NCI-H2227 (cell line): Measurements from ENCODE around the gene SNAI1.
"Not testable (repeated sequence)": the region's sequence is repeated elsewhere in the genome, so short reads cannot be mapped to it uniquely, and the experiment has no call there.

Experiments
- DNase-seq: peaks from one replicate; lab custom pipeline; 2025; ENCODE audit not compliant: unreplicated experiment; lab: John Stamatoyannopoulos, UW

The SNAI1 gene

DNA sequence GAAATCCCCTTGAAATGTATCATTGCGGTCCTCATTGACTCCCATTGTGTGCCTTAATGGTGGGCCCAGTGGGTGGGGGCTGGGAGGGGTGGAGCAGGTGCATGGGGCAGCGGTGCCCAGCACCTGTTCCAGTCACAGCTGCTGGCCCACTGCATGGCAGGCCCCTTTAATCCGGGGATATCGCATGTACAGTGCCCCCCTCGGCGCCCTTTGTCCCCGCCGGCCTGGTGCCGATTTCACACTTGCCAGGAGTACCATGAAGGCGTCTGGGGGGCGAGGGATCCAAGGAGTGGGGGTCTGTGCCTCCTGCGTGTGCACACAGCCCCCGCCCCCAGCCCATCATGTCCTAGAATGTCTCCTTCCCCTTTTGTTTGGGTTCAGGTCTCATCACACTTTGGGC lies 2.8 kb downstream of the SNAI1 start:
- DNase-seq: no peak

DNA sequence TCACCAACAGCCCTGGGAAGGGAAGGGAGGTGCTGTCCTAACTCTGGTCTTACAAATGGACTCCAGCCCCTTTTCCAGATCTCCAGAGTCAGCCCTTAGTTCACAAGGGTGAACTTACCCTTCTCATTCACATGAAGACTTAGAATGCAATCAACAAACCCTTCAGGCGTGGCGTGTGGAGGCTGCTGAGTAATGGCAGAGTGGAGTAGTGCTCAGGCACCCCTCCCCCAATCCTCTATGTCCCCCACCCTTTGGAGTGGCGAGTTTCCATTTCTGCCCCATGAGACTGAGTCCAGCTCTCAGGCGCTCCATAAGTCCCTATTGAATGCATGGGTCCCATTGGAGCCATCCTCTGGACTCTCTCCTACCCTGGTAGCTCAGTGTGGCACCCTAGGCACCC lies 3.3 kb downstream of the SNAI1 start:
- DNase-seq: no peak

DNA sequence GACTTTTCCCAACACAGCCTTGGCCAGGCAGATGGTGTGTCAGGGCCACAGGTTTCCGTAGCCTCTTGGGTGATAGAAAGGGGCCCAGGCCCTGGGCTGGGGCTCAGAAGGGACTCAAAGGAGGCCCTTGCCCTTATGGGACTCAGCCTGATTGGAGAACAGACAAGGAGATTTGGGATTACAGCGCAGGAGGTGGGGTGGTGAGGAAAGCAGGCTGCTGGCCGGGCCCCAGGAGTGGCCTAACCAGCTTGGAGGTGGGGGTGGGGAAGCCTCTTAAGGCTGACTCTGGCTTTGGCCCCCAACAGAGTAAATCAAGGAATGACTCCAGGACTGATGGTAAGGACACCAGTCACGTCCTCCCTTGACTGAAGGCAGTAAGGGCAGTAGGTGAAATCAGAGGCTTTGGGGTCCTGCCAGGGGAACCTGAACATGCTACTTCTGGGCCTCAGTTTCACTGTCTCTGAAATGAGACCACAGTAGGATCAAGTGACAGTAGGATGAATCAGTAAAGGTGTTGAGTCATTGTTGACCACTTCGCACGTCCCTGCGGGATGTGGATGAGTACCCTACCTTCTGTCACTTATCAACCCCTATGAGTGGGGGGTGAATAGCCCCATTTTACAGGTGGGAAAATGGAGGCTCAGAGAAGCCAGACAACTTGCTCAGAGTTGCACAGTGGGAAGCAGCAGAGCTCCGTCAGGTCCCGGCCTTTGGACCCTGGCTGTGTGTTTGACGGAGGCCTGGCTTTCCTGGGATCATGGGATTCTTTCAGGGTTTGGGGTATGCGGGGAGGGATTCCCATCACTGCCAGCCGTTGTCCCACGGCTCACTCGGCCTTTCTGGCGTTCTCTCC lies 4.5 kb downstream of the SNAI1 start:
- DNase-seq: no peak

DNA sequence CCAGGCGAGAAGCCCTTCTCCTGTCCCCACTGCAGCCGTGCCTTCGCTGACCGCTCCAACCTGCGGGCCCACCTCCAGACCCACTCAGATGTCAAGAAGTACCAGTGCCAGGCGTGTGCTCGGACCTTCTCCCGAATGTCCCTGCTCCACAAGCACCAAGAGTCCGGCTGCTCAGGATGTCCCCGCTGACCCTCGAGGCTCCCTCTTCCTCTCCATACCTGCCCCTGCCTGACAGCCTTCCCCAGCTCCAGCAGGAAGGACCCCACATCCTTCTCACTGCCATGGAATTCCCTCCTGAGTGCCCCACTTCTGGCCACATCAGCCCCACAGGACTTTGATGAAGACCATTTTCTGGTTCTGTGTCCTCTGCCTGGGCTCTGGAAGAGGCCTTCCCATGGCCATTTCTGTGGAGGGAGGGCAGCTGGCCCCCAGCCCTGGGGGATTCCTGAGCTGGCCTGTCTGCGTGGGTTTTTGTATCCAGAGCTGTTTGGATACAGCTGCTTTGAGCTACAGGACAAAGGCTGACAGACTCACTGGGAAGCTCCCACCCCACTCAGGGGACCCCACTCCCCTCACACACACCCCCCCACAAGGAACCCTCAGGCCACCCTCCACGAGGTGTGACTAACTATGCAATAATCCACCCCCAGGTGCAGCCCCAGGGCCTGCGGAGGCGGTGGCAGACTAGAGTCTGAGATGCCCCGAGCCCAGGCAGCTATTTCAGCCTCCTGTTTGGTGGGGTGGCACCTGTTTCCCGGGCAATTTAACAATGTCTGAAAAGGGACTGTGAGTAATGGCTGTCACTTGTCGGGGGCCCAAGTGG lies 5.3 kb downstream of the SNAI1 start:
- no peak for DNase-seq

DNA sequence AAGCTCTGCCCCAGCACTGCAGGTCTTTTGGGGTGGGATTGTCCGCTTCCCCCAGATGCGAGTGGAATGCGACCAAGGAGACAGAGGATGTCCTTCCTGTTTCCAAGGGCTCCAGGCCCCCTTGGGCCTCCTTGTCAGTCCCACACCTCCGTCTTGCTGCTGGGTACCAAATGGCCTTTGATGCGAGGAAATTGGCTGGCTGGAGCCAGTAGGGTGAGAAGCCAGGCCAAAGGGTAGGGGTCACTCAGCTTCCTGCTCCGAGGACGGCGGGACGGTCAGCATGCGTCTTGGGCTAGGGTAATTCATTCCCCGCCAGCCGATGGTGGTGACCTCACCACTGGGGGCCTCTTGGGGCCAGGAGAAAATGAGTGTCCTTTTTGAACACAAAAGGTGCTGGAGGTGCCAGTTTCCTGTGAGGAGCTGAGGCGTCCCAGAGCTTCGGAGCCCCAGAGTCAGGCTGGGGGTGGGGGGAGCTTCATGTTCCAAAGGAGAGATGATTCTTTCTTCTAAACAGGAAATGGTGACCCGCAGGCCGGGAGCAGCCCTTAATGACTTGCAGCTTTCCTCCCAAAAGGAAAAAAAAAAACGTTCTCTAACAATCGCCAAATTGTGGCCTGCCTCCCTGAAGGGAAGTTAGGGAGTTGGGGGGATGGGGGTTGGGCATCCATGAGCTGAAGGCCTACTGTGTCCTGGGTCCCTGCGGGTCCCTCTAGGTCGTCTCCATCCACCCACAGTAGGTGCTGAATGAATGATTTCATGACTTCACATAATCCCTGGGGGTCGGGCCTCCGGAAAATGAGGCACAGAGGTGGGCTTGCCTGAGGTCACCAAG lies 6.7 kb downstream of the SNAI1 start:
- DNase-seq: no peak

DNA sequence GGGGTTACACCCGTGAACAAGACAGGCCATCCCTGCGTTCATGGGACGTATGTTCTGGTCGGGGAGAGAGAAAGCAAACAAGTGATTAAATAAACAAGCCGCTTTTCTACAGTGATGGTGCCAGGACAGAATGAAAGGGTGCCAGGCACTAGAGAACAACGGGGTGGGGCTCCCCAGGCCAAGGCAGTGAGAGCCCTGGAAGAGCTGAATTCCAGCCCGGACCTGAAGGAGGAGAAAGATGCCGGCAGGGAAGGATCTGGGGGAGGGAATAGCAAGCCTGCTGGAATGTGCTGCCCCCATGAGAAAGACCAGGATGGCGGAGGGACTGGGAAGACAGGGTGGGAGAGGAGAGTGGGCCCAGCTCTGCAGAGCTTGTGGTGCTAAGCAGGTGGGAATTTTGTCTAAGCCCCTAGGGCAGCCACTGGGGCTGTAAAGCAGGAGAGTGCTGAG lies 7.5 kb downstream of the SNAI1 start:
- DNase-seq: no peak

DNA sequence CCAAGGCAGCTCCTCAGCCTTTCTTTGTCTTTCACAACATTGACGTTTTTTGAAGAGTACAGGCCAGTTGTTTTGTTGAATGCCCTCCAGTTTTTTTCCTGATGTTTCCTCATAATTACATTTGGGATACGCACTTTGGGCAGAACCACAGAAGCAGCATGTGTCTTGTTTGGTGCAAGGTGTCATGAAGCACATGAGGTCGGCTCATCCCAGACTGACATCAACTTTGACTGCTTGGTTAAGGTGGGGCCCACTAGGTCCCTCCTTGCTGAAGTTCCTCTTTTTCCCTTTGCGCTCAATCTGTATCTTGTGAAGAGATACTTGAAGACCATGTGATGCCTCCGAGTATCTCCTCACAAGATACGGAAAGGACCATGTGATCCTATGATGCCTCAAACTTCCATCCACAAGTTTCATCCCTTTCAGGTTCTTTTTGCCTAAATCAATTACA lies 10.5 kb downstream of the SNAI1 start:
- DNase-seq: no peak

DNA sequence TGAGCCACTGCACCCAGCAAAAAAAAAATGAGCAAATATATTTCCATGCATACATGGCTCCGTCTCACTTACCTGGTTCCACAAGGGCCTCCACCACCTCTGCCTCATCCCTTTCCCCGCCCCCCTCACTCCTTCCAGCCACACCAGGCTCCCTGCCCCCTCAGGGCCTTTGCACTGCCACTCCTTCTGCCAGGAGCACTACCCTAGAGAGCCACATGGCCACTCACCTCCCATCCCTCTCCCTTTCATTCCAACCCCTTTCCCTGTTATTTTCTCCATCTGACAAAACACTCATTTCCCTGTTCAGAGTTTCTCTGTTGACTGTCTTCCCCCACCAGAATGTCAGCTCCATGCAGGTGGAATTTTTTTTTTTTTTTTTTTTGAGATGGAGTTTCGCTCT lies 12.8 kb downstream of the SNAI1 start:
- DNase-seq: no peak

DNA sequence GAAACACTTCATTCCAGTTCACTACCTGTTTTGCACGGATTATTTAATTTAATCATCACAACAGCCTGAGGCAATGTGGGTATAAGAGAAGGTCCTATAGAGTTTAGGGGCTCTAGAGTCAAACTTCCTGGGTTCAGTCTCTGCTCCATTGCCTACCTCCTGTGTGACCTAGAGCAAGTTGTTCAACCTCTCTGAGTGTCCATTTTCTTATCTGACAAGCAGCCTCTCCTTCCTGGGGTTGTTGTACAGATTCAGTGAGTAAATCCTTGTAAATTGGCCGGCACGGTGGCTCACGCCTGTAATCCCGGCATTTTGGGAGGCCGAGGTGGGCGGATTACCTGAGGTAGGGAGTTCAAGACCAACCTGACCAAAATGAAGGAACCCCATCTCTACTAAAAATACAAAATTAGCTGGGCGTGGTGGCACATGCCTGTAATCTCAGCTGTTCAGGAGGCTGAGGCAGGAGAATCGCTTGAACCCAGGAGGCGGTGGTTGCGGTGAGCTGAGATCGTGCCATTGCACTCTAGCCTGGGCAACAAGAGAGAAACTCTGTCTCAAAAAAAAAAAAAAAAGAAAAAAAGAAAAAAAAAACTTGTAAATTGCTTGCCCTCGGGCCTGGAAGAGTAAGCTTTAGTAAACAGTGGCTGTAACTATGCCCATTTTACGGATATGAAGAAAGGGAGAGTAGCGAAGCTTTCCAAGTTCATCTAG lies 15.9 kb downstream of the SNAI1 start:
- DNase-seq: not testable (repeated sequence)

DNA sequence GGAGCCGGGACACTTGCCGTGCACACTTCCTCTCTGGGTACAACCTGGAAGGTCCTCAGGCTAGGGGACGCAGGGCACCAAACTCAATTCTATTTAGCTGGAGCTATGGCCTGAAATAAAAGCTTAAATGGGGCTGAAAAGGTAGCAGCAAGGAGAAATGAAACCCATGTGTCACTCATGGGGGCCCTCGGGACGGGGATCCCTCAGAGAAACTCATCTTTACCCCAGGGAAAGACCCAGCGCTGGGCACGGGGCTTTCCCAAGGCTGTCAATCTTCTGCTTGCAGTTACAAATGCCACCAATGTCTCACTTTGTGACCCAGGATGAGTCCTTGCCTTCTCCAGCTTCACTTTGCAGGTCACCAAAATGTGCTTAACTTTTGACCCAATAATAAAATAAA lies 16.5 kb downstream of the SNAI1 start:
- no peak for DNase-seq

DNA sequence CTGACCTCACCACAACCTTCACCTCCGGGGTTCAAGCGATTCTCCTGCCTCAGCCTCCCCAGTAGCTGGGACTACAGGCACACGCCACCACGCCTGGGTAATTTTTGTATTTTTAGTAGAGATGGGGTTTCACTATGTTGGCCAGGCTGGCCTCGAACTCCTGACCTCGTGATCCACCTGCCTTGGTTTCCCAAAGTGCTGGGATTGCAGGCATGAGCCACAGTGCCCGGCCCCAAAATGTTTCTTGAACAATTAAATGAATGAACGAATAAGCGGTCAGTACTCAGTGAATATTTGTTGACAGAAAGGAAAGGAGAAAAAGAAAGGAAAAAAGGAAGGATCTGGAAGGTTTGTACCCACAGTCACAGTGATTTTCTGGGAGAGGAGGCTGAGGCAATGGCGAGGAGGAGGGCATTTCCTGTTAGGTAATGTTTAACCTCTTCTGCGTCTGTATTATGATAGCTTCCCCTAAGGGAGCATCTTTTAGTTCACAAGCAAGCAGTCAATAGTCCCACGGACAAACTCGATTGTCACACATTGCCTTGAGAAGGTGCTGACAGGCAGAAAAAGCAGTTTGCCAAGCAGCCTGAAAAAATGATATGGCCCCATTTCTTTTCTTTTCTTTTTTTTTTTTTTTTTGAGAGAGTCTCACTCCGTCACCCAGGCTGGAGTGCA lies 17.9 kb downstream of the SNAI1 start:
- DNase-seq: not testable (repeated sequence)

DNA sequence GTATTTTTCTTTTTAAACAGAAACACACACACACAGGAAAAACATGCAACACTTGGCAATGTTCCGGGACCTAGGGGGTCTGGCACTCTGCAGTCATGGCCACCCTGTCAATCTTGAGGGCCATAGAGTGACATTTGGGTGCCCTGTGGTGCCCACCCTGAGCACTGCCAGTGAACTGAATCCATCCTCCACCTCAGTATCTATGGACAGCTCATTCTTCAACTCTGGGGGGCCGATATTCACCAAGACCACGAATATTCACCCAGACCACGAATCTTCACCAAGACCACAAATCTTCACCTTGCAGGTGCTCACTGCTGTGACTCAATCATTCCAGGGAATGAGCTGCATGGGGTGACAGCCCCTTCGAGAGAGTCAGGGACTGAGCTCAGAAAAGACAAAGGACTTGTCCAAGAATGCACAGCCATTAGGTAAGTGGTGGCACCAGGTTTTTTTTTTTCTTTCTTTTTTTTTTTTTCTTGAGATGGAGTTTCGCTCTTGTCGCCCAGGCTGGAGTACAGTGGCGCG lies 19.1 kb downstream of the SNAI1 start:
- no peak for DNase-seq

DNA sequence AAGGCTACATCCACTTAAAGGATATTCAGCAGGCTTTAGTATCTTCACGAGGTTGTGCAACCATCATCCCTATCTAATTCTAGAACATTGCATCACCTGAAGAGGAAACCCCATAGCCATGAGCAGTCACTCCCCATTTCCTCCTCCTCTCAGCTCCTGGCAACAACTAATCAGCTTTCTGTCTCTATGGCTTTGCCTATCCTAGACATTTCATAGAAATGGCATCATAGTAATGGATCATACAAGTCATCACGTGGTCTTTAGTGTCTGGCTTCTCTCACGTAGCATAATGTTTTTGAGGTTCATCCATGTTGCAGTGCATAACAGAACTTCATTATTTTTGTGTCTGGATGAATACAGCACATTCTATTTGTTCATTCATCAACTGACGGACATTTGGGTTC lies 20.5 kb downstream of the SNAI1 start:
- no peak for DNase-seq

DNA sequence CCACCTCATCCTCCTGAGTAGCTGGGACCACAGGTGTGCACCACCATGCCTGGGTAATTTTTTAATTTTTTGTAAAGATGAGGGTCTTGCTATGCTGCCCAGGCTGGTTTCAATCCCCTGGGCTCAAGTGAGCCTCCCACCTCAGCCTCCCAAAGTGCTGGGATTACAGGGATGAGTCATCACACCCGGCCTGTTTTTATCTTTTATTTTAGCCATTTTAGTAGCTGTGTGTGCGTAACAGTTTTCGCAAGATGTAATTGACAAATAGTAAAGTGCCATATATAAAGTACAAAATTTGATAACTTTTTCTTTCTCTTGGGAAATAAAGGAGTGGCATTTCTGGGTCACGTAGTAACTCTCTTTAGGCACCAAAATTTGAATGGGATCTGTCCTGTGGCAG lies 21.4 kb downstream of the SNAI1 start:
- no peak for DNase-seq

DNA sequence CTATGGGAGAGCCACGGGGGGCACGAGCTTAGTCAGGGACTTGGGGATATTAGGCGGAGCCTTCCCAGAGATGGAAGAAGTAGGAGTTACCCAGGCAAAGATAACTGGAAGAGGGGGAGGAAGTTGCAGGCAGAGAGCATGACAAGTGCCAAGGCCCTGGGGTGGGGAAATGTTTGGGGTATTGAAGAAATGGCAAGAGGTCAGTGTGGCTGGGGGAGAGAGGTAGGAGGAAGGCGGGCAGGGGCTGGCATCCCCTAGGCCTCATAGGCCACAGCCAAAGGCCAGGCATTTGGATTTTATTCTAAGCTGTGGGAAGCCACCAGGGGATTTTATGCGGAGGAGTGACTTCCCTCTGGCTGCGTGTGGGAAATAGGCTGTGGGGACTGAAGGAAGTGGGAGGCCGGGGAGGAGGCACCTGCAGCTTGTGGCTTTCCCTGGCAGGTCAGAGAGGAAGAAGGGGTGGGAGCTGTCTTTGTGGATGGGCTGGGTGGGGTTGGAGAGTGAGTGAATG lies 22.7 kb downstream of the SNAI1 start:
- no peak for DNase-seq

DNA sequence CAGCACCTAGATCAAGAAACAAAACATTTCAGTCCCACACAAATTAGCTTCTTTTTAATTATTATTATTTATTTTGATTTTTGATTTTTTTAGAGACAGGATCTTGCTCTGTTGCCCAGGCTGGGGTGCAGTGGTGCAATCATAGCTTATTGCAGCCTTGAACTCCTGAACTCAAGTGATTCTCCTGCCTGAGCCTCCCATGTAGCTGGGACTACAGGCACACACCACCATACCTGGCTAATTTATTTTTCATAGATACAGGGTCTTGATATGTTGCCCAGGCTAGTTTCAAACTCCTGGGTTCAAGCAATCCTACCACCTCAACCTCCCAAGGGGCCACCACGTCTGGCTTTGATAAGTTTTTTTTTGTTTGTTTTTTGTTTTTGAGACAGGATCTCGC lies 24.6 kb downstream of the SNAI1 start:
- DNase-seq: no peak

DNA sequence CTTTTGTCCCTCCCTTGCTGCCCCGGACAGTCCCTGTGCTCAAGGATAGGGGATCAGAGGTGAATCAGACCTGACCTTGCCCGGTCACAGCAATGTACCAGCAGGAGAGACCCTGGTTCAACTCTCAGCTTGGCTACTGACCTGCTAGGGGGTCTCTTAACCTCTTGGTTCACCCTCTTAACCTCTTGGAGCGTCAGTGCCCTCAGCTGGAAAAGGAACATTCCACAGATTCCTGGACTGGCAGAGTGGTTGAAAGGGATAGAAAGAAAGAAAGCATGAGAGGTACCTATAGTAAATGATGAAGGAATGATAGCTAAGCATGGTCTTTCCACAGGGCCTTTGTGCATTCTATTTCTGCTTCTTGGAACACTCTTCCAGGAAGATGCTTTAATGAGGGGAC lies 25.2 kb downstream of the SNAI1 start:
- no peak for DNase-seq

DNA sequence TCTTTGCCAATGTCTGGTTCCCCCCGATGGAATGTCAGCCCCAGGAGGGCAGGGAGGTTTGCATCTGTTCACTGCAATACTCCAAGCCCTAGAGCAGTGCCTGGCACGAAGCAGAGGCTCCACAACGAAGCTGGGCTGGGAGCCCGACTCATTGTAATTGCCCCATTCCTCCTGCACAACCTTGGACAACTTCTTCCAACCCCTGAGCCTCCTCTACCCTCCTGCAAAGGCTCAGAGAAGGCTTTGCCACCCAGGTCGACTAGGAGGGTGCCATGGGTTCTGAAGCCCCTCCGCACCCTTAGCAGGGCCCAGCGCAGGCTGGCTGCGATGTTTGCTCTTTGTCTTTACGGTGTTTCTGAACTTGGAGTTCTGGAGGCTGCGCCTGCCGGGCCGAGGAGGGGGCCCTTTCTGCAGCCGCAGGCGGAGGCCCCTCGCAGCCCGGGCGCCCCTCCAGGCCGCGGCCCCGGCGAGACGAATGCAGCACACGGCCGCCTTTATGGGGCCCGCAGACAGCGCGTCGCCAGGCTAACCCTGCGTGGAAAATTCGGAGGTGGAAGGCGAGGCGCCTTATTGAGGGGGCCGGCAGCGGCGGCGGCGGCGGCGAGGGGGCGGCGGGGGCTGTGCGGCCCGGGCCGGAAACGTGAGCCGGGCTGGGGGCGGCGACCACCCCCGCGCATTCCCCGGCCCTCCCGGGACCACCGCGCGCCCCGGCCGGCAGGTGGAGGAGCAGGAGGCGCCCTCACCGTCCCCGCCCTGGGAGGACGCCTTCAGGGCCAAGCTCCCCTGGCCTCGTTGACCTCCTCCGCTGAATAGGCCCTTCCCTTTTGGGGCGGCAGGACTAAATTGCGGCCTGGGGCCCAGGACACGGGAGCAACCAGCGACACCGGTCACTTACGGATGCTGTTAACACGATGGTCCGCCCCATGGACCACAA lies 27.0 kb downstream of the SNAI1 start:
- DNase-seq: no peak

DNA sequence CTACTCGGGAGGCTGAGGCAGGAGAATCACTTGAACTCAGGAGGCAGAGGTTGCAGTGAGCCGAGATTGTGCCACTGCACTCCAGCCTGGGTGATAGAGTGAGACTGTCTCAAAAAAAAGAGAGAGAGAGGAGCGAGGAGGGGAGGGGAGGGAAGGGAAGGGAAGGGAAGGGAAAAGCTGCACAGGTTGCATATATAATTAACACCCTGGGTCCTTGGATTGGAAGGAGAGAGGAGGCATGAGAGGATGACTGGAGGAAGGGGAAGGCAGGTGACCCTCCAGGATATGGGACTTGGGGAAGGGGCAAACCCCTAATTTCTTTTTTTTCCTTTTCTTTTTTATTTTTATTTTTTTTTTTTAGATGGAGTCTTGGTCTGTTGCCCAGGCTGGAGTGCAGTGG lies 28.8 kb downstream of the SNAI1 start:
- not testable (repeated sequence) for DNase-seq
